HG03575 (cell line): Measurements from ENCODE around the gene CHMP4B.

Experiments used
- ATAC-seq: cut with Tn5 transposase; IDR thresholded peaks from one replicate; pipeline ENCODE4 v1.9.1; 2021; ENCODE audit not compliant: unreplicated experiment, insufficient number of reproducible peaks, low FRiP score; ENCODE audit errors: extremely low read depth

The CHMP4B gene

DNA sequence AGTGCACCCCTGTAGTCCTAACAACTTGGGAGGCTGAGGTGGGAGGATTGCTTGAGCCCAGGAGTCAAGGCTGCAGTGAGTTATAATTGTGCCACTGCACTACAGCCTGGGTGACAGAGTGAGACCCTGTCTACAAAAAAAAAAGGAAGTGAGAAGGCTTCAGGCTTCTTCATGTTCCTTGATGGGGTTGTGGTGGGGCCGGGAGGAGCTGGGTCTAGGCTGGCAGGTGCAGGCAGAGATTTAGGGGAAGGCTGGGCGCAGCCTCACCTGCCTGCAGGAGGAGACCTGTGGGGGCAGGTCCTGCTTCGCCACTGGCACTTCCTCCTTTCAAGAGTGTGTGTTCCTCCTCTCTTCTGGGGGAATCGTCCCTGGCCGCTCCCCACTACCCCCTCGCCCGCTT lies 63.9 kb downstream of the CHMP4B start:
- ATAC-seq = no peak

DNA sequence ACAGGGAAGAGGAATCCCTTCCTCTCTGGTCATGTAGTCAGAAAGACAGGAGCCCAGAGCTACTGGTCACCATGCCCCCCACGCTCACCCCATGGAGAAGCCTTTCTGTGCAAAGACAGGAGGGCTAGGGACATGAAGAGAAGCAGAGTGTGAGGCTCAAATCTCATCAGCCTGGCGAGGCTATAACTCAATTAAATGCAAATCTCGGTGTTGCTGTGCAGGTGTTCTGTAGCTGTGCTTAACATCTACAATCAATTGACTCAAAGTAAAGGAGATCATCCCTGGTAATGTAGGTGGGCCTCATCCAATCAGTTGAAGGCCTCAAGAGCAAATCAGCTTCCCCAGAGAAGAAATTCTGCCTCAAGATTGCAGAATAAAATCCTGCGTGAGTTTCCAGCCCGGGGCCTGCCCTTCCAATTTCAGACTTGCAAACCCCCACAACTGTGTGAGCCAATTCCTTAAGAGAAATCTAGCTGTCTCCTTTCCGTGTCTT lies 64.4 kb downstream of the CHMP4B start:
- ATAC-seq = no peak

DNA sequence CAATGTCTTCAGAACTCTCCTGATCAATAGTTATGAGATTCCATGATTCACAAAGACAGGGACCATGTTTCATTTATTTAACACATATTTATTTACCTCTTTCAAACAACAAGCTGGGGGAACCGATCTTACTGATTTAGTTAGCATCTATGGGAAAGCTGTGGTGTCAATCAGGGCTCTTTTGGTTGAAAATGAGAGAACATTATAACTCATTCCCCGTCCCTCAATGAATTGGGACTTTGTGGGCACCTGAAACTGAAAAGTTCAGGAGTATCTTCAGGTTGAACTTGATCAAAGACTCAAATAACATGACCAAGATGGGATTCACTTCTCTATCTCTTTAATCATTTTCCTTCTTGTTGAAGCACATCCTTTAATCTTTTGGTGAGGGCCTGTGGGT lies 67.4 kb downstream of the CHMP4B start:
- no peak for ATAC-seq

DNA sequence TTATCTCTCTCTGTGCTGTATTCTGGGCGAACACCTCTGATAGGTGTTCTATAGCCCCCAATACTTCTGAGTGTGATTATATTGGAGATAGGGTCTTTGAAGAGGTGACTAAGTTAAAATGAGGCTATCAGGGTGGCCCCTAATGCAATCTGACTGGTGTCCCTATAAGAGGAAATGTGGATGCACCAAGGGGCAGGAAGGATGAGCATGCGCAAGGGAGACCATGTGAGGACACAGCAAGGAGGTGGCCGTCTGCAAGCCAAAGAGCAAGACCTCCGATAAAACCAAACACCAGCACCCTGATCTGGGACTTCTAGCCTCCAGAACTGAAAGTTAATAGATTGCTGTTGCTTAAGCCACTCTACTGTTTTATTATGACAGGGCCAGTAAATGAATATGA lies 69.2 kb downstream of the CHMP4B start:
- ATAC-seq = no peak

DNA sequence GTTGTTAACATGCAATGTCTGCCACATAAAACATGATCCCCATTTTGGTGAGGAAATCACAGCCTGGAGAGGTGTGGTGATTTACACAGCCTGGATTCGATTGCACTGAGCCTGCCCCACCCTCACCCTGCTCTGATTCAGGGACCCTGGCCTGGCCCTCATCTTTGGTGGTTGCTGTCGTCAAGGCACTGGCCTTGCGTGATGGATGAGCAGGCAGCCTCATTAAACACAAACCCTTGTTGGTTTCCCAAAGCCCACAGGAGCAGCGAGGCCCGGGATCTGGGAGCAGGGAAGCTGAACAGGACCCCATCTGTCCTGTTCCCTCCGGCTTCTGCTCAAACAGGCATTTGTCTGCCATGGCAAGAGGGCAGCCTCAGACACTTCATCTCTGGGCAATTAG lies 70.8 kb downstream of the CHMP4B start:
- no peak for ATAC-seq

DNA sequence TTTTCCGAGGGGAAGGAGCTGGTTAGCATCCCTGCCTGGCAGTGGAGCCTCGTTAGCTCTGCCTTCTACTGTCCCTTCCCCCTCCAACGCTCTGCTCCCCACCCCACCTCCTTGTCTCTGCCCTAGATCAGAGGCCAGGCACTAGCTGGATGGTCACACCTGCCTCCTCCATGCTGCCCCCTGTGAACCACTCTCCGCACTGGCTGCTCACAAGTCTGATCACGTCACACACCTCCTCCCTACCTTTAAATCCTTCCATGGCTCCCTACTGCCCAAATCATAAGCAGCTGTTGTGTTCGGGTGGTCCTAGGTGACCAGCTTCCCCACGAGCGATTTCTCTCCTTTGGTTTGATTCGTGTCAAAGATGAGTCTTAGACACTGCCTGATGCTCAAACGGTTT lies 71.3 kb downstream of the CHMP4B start:
- ATAC-seq = no peak

DNA sequence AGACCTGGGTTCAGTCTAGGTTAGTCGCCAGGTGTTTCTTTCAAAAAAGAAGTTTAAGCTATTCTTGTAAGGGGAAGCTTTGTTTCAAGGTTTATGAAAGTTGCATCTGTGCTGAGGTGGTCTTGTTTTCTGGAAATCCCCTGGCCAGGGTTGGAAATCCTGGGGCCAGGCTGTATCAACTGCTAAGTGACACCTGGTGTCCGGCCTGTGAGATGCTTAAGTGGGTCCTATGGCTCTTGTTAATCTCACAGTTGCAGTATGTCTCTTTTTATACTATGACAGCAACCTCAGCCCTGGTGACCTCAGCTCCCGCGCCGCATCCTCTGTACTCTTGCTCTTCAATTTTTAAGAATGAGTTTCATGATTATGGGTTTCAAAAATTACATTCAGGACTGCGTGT lies 72.0 kb downstream of the CHMP4B start:
- no peak for ATAC-seq

DNA sequence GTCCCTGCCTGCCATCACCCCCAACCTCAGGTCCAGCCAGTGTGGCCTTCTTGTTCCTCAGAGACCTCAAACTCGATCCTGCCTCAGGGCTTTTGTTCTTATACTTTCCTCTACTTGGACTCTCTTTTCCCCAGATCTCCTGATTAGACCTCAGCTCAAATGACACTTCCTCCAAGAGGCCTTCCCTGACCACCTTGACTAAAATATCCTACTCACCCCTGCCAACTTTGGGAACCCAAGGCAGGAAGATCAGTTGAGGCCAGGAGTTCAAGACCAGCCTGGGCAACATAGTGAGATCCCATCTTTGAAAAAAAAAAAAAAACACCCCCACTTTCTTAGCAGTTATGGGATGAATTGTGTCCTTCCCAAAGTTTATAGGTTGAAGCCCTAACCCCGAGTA lies 73.5 kb downstream of the CHMP4B start:
- no peak for ATAC-seq

DNA sequence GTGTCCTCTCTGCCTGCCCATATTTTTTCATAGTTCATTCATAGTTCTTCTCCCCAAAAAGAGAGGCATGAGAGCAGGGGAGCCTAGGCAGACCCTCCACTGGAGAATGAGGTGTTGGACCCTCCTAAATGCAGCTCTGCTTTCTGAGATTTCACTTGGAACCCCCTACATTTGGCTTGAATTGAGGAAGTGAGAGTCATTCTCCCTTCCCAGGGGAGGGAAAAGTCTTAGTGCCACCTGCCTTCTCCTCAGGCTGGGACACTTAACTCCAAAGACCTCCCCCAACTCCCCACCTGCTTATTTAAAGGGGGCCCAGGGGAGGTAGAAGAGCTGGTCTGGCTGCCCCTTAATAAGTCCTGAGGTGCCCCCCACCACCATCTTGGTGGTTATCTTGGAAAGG lies 78.2 kb downstream of the CHMP4B start:
- ATAC-seq = no peak

DNA sequence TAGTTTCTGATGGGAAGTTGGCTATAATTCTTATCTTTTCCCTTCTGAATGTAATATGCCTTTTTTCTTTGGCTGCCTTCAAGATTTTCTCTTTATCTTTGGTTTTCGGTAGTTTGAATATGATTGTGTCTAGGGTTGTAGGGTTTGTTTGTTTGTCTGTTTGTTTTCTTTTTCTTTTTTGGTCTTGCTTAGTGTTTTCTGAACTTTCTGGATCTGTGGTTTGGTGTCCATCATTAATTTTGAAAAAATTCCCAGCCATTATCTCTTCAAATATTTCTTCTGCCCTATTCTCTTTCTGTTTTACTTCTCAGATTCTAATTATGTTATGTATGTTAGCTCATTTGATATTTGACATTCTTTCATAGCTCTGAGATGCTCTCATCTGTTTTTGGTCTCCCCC lies 79.4 kb downstream of the CHMP4B start:
- ATAC-seq = no peak

DNA sequence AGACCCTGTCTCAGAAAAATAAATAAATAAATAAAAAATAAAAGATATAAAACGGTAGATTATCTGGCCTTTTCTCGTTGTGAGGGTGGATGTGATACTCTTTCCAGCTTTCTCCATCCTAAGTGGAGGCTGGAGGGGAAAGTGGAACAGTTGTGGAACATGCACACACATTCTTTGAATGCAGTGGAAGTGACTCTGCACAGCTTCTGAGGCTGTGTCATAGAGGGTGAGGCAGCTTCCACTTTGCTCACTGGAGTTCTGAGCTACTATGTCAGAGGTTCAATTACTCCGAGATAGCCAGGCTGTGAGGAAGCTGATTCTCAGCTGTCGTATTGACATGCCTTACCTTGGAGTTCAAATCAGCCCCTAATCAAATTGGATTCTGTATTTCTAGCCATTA lies 82.2 kb downstream of the CHMP4B start:
- ATAC-seq = no peak

DNA sequence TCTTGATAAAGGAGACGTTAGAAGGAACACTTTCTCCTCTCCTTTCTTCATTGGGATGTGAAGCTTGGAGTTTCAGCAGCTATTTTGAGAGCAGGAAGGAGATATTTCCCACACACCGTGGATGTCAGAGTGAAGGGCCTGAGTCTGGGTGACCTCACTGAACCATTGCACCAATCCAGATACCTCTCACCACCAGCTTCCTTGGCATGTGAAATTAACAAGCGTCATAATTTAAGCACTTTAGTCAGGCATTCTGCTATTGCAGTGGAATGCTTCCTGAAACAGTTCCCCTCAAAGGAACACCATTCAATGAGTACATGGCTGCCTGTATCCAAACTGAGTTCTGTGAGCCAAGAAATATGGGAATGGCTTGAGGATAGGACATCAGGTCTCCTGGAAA lies 83.7 kb downstream of the CHMP4B start:
- no peak for ATAC-seq

DNA sequence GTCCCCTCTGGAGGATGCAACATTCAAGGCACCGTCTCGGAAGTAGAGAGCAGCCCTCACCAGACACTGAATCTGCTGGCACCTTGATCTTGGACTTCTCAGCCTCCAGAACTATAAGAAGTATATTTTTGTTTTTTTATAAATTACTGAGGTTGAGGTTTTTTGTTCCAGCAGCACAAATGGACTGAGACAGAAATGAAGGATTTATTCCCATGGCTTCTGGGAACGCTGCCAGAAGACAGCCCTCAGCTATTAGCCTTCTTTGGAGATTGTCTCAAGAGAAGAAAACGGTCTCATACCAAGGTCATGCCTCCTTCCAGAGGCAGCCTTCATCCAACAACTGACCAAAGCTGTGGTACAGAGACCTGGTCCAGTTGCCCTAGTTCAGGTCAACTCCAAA lies 85.4 kb downstream of the CHMP4B start:
- ATAC-seq = no peak

DNA sequence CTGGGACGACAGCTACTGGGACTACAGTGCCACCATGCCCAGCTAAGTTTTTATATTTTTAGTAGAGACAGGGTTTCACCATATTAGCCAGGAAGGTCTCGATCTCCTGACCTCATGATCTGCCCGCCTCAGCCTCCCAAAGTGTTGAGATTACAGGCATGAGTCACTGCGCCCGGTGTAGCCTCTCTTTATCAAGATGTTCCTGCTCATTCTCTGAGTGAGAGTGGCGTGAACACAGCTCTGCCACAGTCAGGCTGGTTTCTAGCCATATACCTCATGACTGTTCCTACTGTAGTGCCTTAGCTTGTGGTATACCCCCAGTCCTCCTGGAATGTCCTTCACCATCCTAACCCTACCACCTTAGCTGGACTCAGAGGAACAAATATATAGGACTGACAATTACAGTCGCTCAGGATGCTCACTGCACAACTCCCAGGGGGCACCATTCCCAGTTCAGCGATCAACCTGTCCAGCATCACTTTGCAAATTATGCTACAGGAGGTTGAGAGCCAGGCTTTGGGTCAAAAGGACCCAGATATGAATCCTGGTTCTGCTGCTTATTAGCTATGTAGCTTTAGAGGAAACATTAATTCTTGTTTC lies 86.3 kb downstream of the CHMP4B start:
- ATAC-seq = no peak

DNA sequence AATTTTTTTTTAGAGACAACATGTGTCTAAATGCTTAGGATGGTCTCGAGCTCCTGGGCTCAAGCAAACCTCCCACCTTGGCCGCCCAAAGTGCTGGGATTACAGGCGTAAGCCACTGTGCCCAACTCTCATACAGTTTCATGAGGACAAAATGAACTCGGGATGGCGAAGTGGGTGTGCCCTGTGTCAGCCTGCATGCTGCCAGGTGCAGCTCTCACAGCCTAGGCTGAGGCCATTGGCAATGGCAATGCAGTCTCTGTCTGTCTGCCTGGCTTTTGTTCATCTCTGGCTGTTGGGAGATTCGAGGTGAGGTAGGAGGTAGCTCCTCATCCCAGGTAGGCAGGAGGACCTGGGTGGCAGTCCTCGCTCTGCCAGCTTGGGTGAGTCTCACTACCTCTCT lies 88.0 kb downstream of the CHMP4B start:
- no peak for ATAC-seq

DNA sequence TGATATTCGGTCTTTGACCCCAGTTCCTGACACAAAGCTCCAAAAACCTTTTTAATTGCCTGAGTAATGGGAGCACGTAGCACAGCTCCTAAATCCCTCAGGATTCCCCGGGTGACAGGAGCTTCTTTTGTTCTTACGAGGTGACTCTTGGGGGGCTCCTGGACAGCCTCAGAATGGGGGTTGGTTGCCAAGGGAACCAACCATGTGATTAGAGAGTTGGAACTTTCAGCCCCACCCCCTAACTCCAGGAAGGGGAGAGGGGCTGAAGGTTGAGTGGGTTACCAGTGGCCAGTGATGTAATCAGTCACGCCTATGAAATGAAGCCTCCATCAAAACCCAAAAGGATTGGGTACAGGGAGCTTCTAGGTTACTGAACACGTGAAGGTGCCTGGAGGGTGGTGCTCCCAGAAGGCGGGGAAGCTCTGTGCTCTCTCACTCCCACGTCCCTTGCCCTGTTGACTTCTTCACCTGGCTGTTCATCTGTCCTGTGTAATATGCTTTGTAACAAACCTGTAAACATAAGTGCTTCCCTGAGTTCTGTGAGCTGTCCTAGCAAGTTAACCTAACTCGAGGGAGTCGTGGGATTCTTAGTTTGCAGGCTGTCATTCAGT lies 89.5 kb downstream of the CHMP4B start:
- ATAC-seq = no peak

DNA sequence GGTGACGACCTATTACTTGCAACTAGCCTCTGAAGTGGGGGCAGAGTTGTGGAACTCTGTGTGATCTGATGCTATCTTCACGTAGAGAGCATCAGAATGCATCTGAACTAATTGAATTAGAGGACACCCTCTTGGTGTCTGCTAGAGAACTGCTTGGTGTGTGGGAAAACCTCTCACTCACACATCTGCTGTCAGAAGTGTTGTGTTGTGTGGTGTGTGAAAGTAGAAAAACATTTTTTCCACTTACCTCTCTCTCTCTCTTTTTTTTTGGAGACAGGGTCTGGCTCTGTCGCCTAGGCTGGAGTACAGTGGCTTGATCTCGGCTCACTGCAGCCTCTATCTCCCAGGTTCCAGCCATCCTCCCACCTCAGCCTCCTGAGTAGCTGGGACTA lies 90.0 kb downstream of the CHMP4B start:
- ATAC-seq = no peak

DNA sequence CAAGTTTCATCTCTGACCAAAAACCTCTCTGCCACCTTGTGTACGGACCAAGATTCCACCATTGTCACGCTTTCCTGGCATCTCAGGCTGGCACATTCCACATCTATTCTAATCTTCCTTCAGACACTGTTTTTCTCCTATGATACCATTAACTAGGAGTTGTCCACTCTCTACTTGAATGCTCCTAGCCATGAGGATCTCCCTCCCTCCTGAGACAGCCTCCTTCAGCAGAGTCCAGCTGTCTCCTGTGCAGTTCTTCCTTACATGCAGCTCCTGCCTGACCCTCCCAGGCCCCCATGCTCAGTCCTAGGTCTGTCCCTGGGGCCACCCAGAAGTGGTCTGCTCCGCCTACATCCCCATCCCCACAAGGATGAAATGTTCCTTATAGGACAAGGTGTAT lies 90.9 kb downstream of the CHMP4B start:
- ATAC-seq = no peak
